ENCODE measurements around the gene SLC36A3.

The SLC36A3 gene

GRCh38 chr5:151262532-151262931, 41.0 kb downstream of the SLC36A3 start:
- TF ChIP-seq, protein P1, sequence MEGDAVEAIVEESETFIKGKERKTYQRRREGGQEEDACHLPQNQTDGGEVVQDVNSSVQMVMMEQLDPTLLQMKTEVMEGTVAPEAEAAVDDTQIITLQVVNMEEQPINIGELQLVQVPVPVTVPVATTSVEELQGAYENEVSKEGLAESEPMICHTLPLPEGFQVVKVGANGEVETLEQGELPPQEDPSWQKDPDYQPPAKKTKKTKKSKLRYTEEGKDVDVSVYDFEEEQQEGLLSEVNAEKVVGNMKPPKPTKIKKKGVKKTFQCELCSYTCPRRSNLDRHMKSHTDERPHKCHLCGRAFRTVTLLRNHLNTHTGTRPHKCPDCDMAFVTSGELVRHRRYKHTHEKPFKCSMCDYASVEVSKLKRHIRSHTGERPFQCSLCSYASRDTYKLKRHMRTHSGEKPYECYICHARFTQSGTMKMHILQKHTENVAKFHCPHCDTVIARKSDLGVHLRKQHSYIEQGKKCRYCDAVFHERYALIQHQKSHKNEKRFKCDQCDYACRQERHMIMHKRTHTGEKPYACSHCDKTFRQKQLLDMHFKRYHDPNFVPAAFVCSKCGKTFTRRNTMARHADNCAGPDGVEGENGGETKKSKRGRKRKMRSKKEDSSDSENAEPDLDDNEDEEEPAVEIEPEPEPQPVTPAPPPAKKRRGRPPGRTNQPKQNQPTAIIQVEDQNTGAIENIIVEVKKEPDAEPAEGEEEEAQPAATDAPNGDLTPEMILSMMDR (IDR thresholded peaks at IDR 0.05; ENCODE audit: insufficient read depth, low read length, poor library complexity, severe bottlenecking) = no peak
- Histone ChIP-seq H3K27me3 (replicated peaks; ENCODE audit: control insufficient read depth, insufficient read depth, low read length) (no peaks in the 10 kb centered on the region), H3K4me3 (replicated peaks; ENCODE audit: low read depth, low read length) (no peak overlapping the region), H3K36me3 (ENCODE audit: control insufficient read depth, insufficient read depth, low read length) (peaks cover 21% of the 10 kb centered on the region)
- no peak for DNase-seq (ENCODE audit: extremely low read depth, insufficient read length)

GRCh38 chr5:151259931-151260330, 43.6 kb downstream of the SLC36A3 start:
- no peak for DNase-seq (ENCODE audit: extremely low read depth, insufficient read length)
- TF ChIP-seq, protein P1 (IDR thresholded peaks at IDR 0.05; ENCODE audit: insufficient read depth, low read length, poor library complexity, severe bottlenecking) = no peak
- no peaks in the 10 kb centered on the region for H3K27me3 ChIP-seq (replicated peaks; ENCODE audit: control insufficient read depth, insufficient read depth, low read length)

GRCh38 chr5:151258816-151259215, 44.8 kb downstream of the SLC36A3 start:
- Histone ChIP-seq H3K36me3 (ENCODE audit: control insufficient read depth, insufficient read depth, low read length) (peaks cover 11% of the 10 kb centered on the region), H3K27me3 (replicated peaks; ENCODE audit: control insufficient read depth, insufficient read depth, low read length) (no peaks in the 10 kb centered on the region), H3K4me3 (replicated peaks; ENCODE audit: low read depth, low read length) (no peak overlapping the region)
- DNase-seq (ENCODE audit: extremely low read depth, insufficient read length) = no peak
- TF ChIP-seq, protein P1 (IDR thresholded peaks at IDR 0.05; ENCODE audit: insufficient read depth, low read length, poor library complexity, severe bottlenecking) = no peak

More at GRCh38 chr5:151259931-151260330, 43.6 kb downstream of the SLC36A3 start:
- Histone ChIP-seq H3K4me3 (replicated peaks; ENCODE audit: low read depth, low read length) (no peak overlapping the region), H3K36me3 (ENCODE audit: control insufficient read depth, insufficient read depth, low read length) (peaks cover 12% of the 10 kb centered on the region)

GRCh38 chr5:151258201-151258611, 45.4 kb downstream of the SLC36A3 start:
- DNase-seq (ENCODE audit: extremely low read depth, insufficient read length) = no peak
- no peak overlapping the region for H3K4me3 ChIP-seq (replicated peaks; ENCODE audit: low read depth, low read length)
- no peaks in the 10 kb centered on the region for H3K27me3 ChIP-seq (replicated peaks; ENCODE audit: control insufficient read depth, insufficient read depth, low read length)
- H3K36me3 ChIP-seq (ENCODE audit: control insufficient read depth, insufficient read depth, low read length) = peaks cover 7% of the 10 kb centered on the region
- TF ChIP-seq, protein P1 (IDR thresholded peaks at IDR 0.05; ENCODE audit: insufficient read depth, low read length, poor library complexity, severe bottlenecking) = no peak

DNA sequence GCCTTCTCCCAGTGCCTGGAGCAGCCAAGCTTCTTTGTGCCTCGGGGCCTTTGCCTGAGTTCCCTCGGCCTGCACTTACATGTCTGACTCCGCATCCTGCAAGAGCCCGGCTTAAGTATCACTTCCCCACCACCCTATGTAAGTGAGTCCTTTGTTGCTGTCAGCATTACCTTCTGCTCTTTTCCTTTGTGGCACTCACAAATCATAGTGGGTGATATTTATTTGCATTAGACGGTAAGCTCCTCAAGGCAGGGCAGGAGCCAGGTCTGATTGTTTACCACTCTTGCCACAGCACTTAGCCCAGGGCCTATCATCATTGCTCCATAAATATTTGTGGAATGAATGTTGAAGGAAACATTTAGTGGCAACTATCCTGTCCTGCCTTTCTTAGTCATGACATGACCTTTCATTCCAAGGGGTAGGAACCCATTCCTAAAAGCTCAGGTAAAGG, 45.8 kb downstream of the SLC36A3 start:
- DNase-seq (ENCODE audit: extremely low read depth, insufficient read length) = peak; percentile 46
- H3K4me3 ChIP-seq (replicated peaks; ENCODE audit: low read depth, low read length) = peak overlapping the region; percentile 26
- H3K27me3 ChIP-seq (replicated peaks; ENCODE audit: control insufficient read depth, insufficient read depth, low read length) = no peaks in the 10 kb centered on the region
- TF ChIP-seq, protein P1 (IDR thresholded peaks at IDR 0.05; ENCODE audit: insufficient read depth, low read length, poor library complexity, severe bottlenecking) = no peak
- H3K36me3 ChIP-seq (ENCODE audit: control insufficient read depth, insufficient read depth, low read length) = peaks cover 7% of the 10 kb centered on the region

Data from GM06990 (cell line).